ENCODE data around the gene REPIN1.

GRCh38 chr7:150406312-150406566 lies 37.6 kb downstream of the REPIN1 start:
- TF ChIP-seq CTCF (IDR thresholded peaks at IDR 0.05 in 2 of 3, conservative IDR thresholded peaks at IDR 0.05 in 1 of 3; ENCODE audit: borderline replicate concordance in 1 of 3, insufficient read depth in 1 of 3, low read depth in 2 of 3, low read length in 2 of 3) (no peak), POLR2AphosphoS5 (IDR thresholded peaks at IDR 0.05; ENCODE audit: low read depth, low read length) (no peak), ZNF274 (IDR thresholded peaks at IDR 0.05; ENCODE audit: low read depth, low read length) (no peak)
